GM18873 (cell line): ENCODE data around the gene PADI6.

Experiments used
- ATAC-seq: cut with Tn5 transposase; IDR thresholded peaks from one replicate; pipeline ENCODE4 v1.9.1; 2021; ENCODE audit warnings: mild to moderate bottlenecking, moderate library complexity, moderate number of reproducible peaks; ENCODE audit not compliant: unreplicated experiment, low FRiP score

The PADI6 gene

GRCh38 chr1:17355898-17356297 is 16.1 kb upstream of the PADI6 start:
- no peak for ATAC-seq

- no peak for ATAC-seq
These were observed 15.5 kb upstream of the PADI6 start for GRCh38 chr1:17356387-17357026.

- no peak for ATAC-seq
These were observed 13.4 kb upstream of the PADI6 start for GRCh38 chr1:17358557-17358956.

GRCh38 chr1:17359031-17359430 is 13.0 kb upstream of the PADI6 start:
- no peak for ATAC-seq

- no peak for ATAC-seq
These were observed 12.2 kb upstream of the PADI6 start for GRCh38 chr1:17359808-17360207.

GRCh38 chr1:17360272-17360956 is 11.6 kb upstream of the PADI6 start:
- ATAC-seq = no peak

GRCh38 chr1:17361687-17362086 is 10.3 kb upstream of the PADI6 start:
- no peak for ATAC-seq

GRCh38 chr1:17363351-17363750 is 8.6 kb upstream of the PADI6 start:
- no peak for ATAC-seq

GRCh38 chr1:17363771-17364170 is 8.2 kb upstream of the PADI6 start:
- no peak for ATAC-seq

GRCh38 chr1:17365293-17365692 is 6.7 kb upstream of the PADI6 start:
- ATAC-seq = no peak

GRCh38 chr1:17369466-17369865 is 2.5 kb upstream of the PADI6 start:
- ATAC-seq = no peak

GRCh38 chr1:17370618-17371017 is 1.4 kb upstream of the PADI6 start:
- no peak for ATAC-seq

- ATAC-seq = no peak
These were observed 959 bp downstream of the PADI6 start for GRCh38 chr1:17372955-17373354.

- ATAC-seq = no peak
These were observed 3.7 kb downstream of the PADI6 start for GRCh38 chr1:17375651-17376050.

GRCh38 chr1:17377325-17377953 is 5.4 kb downstream of the PADI6 start:
- no peak for ATAC-seq

- no peak for ATAC-seq
These were observed 9.2 kb downstream of the PADI6 start for GRCh38 chr1:17381161-17381560.

GRCh38 chr1:17392199-17392740 is 20.3 kb downstream of the PADI6 start:
- no peak for ATAC-seq

- no peak for ATAC-seq
These were observed 21.2 kb downstream of the PADI6 start for GRCh38 chr1:17393230-17393629.

- no peak for ATAC-seq
These were observed 26.1 kb downstream of the PADI6 start for GRCh38 chr1:17397910-17398695.

GRCh38 chr1:17400725-17401341 is 28.8 kb downstream of the PADI6 start:
- ATAC-seq = no peak
